ENCODE results near the gene AAR2.

- TF ChIP-seq POLR2A (IDR thresholded peaks at IDR 0.05) (no peak), CTCF (IDR thresholded peaks at IDR 0.05) (no peak), EP300 (IDR thresholded peaks at IDR 0.05) (no peak)
Observed at GRCh38 chr20:36267605-36268381, 31.5 kb downstream of the AAR2 start.

Measured in tibial nerve (tissue), 4 donors.